ENCODE results near the gene FEM1C. TPM values are rescaled to one million over a fixed set of nuclear protein-coding genes. Genes with fewer than 3 reads are reported as not detected.
A peak's percentile ranks its signal among the peaks of the same experiment; 100 is the strongest.

FEM1C gene, protein sequence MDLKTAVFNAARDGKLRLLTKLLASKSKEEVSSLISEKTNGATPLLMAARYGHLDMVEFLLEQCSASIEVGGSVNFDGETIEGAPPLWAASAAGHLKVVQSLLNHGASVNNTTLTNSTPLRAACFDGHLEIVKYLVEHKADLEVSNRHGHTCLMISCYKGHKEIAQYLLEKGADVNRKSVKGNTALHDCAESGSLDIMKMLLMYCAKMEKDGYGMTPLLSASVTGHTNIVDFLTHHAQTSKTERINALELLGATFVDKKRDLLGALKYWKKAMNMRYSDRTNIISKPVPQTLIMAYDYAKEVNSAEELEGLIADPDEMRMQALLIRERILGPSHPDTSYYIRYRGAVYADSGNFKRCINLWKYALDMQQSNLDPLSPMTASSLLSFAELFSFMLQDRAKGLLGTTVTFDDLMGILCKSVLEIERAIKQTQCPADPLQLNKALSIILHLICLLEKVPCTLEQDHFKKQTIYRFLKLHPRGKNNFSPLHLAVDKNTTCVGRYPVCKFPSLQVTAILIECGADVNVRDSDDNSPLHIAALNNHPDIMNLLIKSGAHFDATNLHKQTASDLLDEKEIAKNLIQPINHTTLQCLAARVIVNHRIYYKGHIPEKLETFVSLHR
- 19.9 and 22.5 TPM in 2 replicates for total RNA-seq (2014; rRNA removed; shearing (Covaris generic))

DNA sequence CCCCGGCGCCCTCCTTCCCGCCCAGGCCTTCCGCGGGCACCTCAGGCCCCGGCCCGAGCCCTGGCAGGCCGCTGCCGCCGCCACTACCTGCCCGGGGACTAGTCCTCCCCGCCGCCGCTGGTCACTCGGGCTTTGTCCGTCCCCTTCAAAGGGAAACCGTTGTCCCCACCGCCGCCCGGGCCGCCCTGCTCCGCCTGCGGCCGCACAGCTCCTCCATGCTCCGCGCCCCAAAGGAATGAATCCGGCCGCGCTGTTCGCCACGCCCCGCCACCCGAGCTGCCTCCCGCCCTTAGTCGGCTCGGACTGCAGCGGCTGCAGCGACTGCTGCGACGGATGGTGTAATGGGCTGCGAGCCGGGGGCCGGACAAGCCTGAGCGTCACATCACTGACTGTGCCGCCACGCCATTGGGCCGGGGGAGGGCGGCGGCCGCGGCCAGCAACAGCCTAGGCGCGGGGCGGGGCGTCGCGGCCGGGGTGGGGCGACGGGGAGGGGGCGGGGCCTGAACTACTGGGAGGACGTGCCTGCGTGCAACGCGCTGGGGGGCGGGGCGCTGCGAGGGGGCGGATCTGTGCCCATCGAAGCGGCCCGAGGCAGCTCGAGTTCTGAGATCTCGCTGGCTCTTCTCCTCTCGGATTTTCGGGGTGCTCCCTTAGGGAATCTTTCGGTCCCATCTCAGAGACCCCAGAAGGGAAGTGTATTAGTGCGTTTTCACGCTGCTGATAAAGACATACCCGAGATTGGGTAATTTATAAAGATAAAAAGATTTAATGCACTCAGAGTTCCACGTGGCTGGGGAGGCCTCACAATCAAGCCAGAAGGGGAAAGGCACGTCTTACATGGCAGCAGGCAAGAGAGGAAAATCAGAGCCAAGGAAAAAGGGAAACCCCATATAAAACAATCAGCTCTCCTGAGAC lies at the start of gene FEM1C:
Gene FEM1C, minus strand, starts transcription at position 340 of the 915 bp plus-strand sequence. CDS start 1,282 bp downstream, outside the sequence.
- peak; percentile 95 for DNase-seq (ENCODE audit: low read depth)

DNA sequence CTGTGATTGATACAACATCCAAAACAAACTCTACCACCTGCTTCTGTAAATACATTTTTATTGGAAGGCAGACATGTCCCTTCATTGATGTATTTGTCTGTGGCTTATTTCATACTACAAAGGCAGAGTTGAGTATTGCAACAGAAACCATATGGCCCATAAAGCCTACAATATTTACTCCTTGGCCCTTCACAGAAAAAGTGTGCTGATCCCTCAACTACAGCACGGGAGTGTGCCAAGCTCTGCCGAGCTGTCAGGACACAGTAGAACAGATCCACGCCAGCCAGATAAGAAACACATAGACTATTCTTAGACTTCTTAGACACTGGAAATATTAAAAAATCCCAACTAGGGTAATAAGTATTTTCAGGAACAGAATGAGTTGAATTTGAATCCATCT lies 44.5 kb upstream of the FEM1C start:
- DNase-seq (ENCODE audit: low read depth): no peak

DNA sequence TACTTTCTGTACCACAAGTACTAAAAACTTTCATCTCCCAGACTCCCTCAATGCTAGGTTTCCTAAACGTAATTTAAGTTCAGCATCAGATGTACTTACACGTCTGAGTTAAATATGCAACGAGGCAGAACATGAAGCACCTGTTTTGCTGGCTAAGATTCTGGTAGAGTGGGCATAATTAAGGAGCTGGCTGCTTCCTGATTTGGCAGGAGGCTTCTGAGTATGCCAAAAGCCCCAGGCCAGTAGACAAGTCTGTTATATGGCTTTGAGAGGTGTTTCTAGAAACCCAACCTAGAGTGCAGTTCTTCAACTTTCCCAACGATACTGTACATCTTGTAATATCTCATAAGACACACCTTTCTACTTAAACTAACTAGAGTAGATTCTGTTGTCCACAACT lies 44.1 kb upstream of the FEM1C start:
- no peak for DNase-seq (ENCODE audit: low read depth)

DNA sequence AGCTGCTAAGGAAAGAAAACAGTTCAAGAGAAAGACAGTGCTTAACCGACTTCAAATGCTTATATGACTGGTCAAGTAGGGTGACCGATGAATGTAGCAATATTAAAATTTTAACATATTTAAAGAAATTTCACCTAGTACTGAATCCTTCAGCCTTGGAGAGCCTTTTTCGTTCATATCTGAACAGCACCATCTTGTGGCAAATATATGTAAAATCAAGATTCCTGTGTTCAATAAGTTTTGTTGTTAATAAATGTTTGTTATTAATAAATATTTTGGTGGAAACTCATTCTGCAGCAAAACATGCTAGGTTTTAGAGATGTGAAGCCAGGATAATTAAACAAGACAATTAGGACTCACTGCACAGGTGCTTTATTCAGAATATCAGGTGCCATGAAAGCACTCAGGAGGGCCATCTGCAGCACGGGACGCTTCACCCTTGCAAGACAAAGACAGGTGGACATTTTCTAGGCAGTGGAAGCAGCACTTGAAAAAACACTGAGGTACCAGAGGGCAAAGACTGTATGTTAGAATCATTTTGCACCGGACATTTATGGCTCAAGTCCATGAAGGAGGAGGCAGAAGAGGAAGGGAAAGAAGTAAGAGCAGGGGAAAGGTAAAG lies 42.1 kb upstream of the FEM1C start:
- DNase-seq (ENCODE audit: low read depth): peak; percentile 36

DNA sequence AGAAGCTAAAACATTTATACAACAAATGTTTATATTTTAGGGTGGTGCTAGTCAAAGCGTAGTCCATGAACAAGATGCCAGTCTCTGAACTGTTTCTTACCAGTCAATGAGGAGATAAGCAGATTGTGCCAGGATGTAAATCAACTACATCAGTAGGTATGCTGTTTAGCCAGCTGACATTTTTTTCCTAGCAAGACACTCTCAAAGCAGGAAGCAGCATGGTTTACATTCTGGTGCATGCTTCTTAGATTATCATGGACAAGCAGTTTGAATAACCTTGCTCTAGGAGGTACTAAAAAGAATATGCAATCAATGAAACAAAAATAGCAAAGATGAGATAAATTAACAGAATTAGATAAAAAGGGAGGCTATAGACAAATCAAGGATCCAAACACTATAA lies 40.7 kb upstream of the FEM1C start:
- DNase-seq (ENCODE audit: low read depth): no peak

DNA sequence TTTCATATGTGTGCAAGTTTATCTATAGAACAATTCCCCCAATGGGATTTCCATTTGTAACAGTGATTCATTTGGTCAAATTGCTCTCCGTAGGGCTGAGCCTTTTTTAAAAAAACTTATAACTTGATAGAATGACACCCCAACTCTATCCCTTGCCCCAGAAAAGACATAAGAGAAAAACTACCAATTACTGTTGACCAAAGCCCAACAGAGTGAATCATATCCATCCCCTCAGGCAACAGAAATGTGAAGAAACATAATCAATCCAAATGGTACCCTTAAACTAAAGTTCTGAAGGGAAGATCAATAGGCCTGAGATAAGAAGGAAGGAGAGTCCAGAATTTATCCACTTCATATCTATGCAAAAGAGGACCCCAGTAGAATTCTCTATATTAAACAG lies 39.9 kb upstream of the FEM1C start:
- peak; percentile 57 for DNase-seq (ENCODE audit: low read depth)

DNA sequence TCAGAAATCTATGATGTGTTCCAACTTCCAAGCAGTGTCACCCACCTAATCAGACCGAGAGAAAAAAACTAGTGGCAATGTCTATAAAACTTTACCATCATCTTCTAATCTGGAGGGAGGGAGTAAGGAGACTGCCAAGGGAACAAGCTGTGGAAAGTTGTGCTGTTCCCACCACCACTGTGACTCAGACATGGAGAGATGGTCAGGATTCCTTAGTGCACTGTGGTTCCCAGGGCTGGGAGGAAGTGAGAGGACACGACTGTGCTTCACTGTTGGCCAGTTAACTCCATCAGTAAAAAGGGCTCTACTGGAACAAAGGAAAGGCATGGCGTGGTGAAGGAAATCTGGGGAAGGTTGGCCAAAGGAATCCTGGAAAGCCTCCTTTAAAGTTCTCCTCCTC lies 38.9 kb upstream of the FEM1C start:
- DNase-seq (ENCODE audit: low read depth): peak; percentile 96

DNA sequence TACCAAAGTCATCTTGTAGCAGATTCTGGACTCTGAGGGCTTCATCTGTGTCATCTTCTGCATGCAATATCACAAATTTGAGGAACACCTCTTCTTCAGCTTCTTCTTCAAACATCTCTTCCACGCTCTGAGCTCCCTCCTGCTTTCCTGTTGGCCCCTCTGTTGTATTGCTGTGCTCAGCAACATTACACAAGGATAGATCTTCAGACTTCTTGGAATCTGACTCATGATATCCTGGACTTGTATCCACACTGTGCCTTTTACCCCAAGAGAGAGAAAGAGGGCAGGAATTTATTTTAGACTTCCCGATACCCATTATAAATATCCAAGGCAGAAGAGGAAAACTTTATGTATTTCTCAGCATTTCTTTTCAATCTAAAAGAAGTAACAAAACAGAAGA lies 36.4 kb upstream of the FEM1C start:
- DNase-seq (ENCODE audit: low read depth): no peak

DNA sequence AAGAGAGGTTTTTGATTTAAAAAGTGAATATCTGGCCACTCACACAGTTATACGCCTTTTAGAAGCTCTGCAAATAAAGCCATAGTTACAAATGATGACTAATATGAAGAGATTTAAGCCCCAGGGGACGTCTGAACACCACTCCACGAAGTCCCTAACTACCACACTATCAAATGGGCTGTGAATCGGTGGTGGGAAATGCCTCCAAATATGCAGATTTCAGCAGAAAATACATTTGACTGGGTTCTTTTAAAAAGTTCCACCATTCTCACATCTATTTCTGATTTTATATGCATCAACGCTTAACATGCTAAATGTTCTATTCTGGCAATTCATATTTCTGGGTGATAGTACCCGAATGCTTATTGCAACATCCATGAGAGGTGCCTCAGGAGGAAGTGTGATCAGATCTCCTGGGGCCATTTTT lies 35.2 kb upstream of the FEM1C start:
- DNase-seq (ENCODE audit: low read depth): peak; percentile 86

DNA sequence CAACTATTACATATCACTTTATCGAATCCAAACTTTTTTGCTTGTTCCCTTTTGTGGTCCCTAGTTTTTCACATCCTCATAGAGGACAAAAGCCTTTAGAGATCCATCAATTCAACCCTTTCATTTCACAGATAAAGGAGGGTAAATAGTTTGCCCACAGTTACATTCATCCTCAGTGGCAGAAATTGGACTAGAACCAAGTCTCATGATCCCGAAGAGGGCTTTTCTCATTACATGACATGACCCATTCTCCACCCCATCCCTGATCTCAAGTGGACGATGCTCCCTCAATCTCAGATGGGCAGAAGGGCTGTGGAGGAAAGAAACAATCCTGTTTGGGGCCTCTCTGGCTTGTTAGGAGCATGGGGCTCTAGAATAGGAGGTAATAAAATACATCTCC lies 34.6 kb upstream of the FEM1C start:
- no peak for DNase-seq (ENCODE audit: low read depth)

DNA sequence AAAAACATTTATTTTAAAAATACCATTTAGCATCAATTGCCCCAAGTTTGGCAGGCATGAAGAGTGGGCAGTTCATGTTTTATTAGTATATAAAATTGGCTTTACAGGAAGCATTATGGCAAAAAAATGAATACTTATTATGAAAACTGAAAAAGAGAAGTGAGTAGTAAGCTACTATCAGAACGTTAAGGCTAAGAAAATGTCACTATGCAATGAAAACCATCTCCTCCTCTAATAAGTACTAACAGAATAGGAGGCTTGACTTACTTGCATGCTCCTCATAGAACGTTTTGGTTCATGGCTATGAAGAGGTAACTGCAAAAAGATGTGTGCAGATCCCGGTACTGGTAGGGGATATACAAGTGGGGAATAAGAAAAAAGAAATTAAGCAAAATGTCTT lies 34.1 kb upstream of the FEM1C start:
- DNase-seq (ENCODE audit: low read depth): no peak

DNA sequence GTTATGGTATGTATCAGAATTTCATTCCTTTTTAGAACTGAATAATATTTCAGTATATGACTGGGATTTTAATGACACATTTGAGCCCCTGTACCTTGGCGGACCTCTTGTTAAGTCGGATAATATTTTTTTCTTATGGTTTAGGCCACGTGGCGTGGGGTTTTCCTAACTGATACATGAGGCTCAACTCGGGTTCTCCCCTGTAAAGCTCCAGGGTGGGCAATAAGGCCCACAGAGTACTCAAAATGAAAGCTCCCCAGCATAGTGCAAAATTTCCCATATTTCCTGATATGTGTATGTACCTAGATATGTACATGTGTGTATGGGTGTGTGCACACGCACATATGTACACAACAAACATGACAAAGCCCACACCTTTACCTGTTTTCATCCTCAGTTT lies 33.2 kb upstream of the FEM1C start:
- no peak for DNase-seq (ENCODE audit: low read depth)

DNA sequence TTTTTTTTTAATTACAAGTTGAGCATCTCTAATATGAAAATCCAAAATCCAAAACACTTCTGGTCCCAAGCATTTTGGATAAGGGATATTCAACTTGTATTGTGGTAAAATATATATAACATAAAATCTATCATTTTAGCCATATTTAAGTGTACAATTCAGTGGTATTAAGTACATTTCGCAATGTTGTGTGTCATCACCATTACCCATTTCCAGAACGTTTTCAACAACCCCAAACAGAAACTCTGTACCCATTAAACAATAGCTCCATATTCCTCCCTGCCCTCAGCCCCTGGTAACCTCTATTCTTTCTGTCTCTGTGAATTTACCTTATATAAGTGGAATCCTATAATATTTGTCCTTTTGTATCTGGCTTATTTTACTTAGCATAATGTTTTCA lies 32.8 kb upstream of the FEM1C start:
- DNase-seq (ENCODE audit: low read depth): no peak

DNA sequence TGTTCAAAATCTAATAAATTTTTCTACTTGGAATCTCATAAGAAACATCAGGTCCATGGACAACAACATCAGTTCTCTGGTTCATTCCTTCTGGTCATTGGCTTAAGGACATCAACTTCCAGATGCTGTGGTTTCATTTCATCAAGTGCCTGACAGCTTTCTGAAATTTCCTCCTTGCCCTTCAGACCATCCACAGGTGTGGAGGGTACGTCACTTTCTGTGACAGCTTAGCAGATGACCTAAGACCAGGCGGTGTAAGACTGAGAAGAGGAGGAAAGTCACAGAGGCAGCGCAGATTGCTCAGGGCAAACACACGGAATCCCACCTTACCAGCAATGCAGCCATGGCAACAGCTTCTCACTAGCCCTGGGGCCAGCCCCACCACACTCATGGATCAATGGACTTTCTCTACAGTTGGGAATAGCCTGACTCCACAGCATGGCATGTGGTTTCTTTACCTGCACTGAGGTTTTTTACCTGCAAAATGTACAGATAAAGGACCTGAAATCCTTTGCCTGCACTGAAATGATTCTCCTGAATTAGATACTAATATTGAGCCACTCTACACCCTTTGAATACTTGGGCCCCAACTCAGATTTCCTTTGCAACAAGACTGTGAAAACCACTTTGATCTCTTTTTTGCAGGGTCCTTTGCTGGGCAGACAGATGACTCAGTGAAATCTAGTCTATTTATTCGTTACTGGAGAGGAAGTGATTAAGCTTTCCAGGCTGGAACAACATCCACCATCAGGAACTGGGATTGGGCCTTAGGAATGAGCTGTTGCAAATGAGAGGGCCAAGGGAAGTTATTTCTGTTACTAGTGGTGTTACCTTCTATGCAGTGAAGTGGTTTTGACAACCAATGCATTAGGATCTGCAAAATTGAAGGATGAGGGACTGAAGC lies 30.8 kb upstream of the FEM1C start:
- peak; percentile 87 for DNase-seq (ENCODE audit: low read depth)

DNA sequence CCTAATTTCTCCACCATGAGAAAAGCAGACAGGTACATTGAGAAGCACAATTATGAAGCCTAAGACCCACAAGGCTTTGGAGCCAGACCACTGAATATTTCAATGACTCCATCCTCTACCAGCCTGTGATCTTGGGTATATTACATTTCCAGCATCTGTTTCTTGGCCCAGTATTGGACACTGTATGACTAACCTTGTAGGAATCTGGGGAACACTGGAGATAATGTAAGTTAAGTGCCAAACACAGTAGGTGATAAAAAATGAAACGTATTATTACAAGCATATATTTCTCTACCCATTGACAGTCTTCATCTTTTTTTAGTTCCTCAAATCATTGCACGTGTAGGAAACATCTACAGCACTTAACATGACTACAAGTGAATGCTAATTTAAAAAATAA lies 28.6 kb upstream of the FEM1C start:
- DNase-seq (ENCODE audit: low read depth): peak; percentile 81

DNA sequence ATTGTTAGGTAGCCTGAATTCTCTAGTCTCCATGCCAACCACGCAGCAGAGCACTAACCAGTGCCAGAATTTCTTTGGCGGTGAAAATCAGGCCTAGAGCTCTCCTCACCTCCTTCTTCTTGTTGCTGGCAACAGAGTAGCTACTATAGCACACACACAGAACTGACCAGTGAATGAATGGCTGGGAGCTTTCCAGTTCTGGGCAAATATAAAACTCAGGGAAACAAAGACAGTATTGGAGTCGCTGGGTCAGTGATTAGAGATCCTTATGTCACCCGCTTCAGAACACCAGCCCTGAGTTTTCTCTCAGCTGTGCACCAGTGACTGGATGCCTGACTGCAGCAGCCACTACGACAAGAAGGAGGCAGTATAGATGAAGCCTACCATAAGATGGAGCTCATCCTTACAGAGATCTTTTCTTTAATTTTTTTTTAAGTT lies 26.9 kb upstream of the FEM1C start:
- DNase-seq (ENCODE audit: low read depth): peak; percentile 19

DNA sequence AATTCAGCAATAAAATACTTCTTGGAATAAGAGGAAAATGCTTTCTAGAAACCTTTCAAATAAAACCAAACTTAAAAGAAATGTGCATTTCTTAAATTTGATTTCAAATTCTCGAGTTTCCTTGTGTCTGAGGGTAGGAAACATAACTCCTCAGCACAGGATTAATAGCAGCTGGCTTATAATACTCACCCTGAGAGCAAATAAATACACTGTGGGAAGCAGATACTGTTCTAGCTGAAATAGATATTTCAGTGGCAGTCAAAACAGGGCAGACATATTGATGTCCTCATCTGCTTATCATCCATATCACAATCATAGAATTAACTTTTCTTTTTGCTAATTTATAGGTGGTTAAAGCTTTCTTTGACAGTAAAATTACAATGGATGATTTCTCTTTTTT lies 24.1 kb upstream of the FEM1C start:
- DNase-seq (ENCODE audit: low read depth): no peak

DNA sequence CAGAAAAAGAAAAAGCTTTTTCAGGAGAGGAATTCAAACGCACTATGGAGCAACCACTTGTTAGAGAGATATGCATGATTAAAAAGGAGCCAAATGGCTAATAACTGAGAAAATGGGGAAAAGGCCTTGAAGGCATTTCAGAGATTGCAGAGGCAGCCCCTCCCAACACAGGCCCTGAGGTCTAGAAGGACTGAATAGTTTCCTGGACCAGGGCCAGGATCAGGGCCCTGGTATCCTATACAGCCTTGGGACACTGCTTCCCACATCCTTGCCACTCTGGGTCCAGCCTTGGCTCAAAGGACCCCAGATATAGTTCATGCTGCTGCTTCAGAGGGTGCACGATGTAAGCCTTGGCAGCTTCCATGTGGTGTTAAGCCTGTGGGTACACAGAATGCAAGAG lies 20.7 kb upstream of the FEM1C start:
- DNase-seq (ENCODE audit: low read depth): peak; percentile 53

DNA sequence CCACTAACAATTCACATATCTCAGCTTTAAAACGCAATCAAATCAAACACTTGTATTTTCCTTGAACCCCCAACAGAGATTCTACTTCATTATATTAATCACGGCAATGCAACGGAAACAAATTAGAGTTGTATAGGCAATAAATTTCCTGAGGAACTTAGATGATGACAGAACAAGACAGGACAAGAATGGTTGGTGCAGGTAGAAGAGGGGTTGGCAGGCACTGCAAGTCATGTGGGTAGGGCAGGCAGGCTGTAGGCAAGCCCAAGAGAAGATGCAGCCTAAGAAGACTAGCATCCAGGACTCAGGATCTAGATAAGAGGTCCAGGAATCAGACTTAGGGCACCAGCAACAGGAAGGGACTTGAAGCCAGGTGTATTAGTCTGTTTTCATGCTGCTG lies 16.6 kb upstream of the FEM1C start:
- no peak for DNase-seq (ENCODE audit: low read depth)

DNA sequence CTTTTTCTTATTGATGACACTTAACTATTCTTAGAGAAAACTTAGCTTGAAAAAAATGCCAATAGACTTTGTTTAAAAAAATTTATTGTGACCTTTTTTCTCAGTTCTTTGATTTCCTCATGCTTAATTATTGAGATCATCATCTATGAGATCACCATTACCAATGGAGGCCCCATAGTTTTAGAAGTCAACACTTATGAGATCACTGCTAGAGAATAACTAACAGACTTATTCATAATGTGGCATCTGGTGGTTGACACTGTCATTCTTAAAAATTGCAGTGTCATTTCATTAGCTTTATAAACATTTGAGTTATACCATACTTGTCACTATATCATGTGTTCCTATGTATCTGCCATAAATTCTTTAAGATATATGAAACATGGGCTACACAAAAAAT lies 14.9 kb upstream of the FEM1C start:
- DNase-seq (ENCODE audit: low read depth): peak; percentile 77

Data from M059J (cell line).